ENCODE data around the gene CTNNA3.

GRCh38 chr10:66842867-66843266, 853.1 kb downstream of the CTNNA3 start:
- TF ChIP-seq CTCF (IDR thresholded peaks at IDR 0.05; ENCODE audit: insufficient read depth, low read length, poor library complexity, severe bottlenecking) (no peak), EZH2phosphoT487 (conservative IDR thresholded peaks at IDR 0.05; ENCODE audit: low read length) (no peak)
